ENCODE results near the gene IRS2.

IRS2 gene

GRCh38 chr13:109706015-109706715 is 80.2 kb downstream of the IRS2 start:
- DNase-seq (ENCODE audit: low spot score) = no peak

GRCh38 chr13:109704771-109705635 is 81.4 kb downstream of the IRS2 start:
- DNase-seq (ENCODE audit: low spot score) = no peak

GRCh38 chr13:109703250-109703649 is 83.1 kb downstream of the IRS2 start:
- no peak for DNase-seq (ENCODE audit: low spot score)
